Measurements from ENCODE around the gene WFS1.

Gene WFS1

DNA sequence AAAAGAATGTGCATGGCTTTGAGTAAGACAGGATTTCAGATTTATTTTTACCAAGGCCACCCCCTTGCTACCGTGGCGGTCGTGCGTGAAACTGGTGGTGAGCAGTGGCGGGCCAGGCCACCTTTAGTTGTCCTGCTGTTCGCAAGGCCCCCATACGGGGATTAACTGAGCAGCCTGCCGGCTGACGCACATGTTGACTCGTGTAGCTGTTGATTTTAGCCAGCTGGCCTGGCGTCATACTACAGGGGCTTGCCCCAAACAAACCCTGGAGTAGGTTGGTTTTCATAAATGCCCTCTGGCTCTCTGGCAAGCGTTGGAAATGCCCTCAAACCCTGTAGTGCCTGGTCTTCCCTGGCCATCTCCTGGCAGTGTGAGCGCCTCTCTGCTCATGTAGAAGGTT, 28.4 kb downstream of the WFS1 start:
- no peak for DNase-seq (ENCODE audit: low read depth in 2 of 2)
- H3K4me3 ChIP-seq (replicated peaks in 1 of 2; ENCODE audit: low read depth in 2 of 2, low read length in 2 of 2): no peak overlapping the region
- no peak for TF ChIP-seq CTCF (IDR thresholded peaks at IDR 0.05; ENCODE audit: low read depth, low read length)

DNA sequence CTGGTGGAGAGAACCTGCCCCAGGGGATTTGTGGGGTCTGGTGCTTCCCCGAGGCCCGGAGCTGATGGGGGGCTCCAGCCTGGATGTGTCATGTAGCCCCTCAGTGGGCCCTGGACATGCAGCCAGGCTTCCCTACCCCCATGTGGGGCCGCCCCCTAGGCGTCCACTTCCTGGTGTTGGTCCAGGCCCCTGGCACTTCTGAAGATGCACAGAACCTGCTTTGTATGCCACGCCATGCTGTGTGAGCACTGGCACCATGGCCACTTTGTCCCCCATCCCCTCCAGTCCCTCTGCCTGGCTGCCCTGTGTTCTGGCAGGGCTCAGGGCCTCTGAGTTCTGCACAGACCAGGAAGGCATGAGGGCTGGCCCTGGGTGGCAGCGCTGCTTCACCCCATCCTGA, 29.2 kb downstream of the WFS1 start:
- no peak for TF ChIP-seq CTCF (IDR thresholded peaks at IDR 0.05; ENCODE audit: low read depth, low read length)
- DNase-seq (ENCODE audit: low read depth in 2 of 2): no peak
- no peak overlapping the region for H3K4me3 ChIP-seq (replicated peaks in 1 of 2; ENCODE audit: low read depth in 2 of 2, low read length in 2 of 2)

DNA sequence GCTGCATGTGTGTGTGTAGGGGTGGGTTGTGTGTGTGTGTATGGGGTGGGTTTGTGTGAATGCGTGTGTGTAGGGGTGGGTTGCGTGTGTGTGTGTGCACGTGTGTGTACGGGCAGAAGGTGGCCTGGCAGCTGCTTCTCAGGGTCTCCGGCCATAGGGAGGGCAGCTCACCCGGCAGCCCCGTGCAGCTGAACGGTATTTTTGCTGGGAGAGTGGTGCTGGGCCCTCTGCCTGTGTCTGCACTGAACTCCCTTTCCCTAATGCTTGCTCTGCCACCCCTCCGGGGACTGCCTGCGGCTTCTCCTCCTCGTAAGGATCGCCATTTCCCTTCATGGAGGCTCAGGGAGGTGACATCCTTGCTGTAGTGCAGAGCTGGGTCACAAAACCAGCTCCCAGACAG, 30.2 kb downstream of the WFS1 start:
- H3K4me3 ChIP-seq (replicated peaks in 1 of 2; ENCODE audit: low read depth in 2 of 2, low read length in 2 of 2): no peak overlapping the region
- TF ChIP-seq CTCF (IDR thresholded peaks at IDR 0.05; ENCODE audit: low read depth, low read length): no peak
- DNase-seq (ENCODE audit: low read depth in 2 of 2): no peak

- TF ChIP-seq CTCF (IDR thresholded peaks at IDR 0.05; ENCODE audit: low read depth, low read length): no peak
- H3K4me3 ChIP-seq (replicated peaks in 1 of 2; ENCODE audit: low read depth in 2 of 2, low read length in 2 of 2): no peak overlapping the region
- no peak for DNase-seq (ENCODE audit: low read depth in 2 of 2)
These were observed 30.7 kb downstream of the WFS1 start for GRCh38 chr4:6300359-6300758.

GRCh38 chr4:6301051-6301731, 31.5 kb downstream of the WFS1 start:
- no peak for DNase-seq (ENCODE audit: low read depth in 2 of 2)
- TF ChIP-seq CTCF (IDR thresholded peaks at IDR 0.05; ENCODE audit: low read depth, low read length): no peak
- H3K4me3 ChIP-seq (replicated peaks in 1 of 2; ENCODE audit: low read depth in 2 of 2, low read length in 2 of 2): no peak overlapping the region

DNA sequence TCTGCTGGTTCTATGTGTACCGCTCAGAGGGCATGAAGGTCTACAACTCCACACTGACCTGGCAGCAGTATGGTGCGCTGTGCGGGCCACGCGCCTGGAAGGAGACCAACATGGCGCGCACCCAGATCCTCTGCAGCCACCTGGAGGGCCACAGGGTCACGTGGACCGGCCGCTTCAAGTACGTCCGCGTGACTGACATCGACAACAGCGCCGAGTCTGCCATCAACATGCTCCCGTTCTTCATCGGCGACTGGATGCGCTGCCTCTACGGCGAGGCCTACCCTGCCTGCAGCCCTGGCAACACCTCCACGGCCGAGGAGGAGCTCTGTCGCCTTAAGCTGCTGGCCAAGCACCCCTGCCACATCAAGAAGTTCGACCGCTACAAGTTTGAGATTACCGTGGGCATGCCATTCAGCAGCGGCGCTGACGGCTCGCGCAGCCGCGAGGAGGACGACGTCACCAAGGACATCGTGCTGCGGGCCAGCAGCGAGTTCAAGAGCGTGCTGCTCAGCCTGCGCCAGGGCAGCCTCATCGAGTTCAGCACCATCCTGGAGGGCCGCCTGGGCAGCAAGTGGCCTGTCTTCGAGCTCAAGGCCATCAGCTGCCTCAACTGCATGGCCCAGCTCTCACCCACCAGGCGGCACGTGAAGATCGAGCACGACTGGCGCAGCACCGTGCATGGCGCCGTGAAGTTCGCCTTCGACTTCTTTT, 32.2 kb downstream of the WFS1 start:
- no peak for TF ChIP-seq CTCF (IDR thresholded peaks at IDR 0.05; ENCODE audit: low read depth, low read length)
- DNase-seq (ENCODE audit: low read depth in 2 of 2): no peak
- H3K4me3 ChIP-seq (replicated peaks in 1 of 2; ENCODE audit: low read depth in 2 of 2, low read length in 2 of 2): no peak overlapping the region

All from cardiac fibroblast (primary cell).